K562 (cell line): ENCODE data around the gene PLEKHO2. TPM values are rescaled to one million over a fixed set of nuclear protein-coding genes. Genes with fewer than 3 reads are reported as not detected.
A peak's percentile ranks its signal among the peaks of the same experiment; 100 is the strongest.

Source experiments
- ATAC-seq: fragments of 200-7000 bp; cut with Tn5 transposase; 3 replicates; pipeline ENCODE4 v1.9.1; 2020; ENCODE audit warnings: moderate library complexity
- BruUV-seq: library from RNA; stranded (reverse); fragments of 400-500 nt; replicated peaks from 2 replicates; lab custom pipeline; 2021; lab: Mats Ljungman, UMichigan
- CTCF ChIA-PET: fragments of 300-600 bp; formaldehyde crosslinking; extraction: SDS; loops from one replicate; lab custom pipeline; 2021; ENCODE audit warnings: low intra/inter-chr PET ratio; lab: Yijun Ruan, JAX
- POLR2A ChIA-PET: fragments of 300-600, 350-650 bp; sonication (Branson Sonifier 250); formaldehyde crosslinking; extraction: SDS; loops from one replicate; lab custom pipeline; 2021; ENCODE audit warnings: antibody characterized with exemption, inconsistent platforms; lab: Yijun Ruan, JAX
- DNase-seq, 4 experiments: peaks; one replicate each; pipeline versions ENCODE4 v3.0.0 to v3.0.0-alpha.2; 2011 to 2018; ENCODE audit warnings: low spot score in 3 of 4, mixed read lengths in 3 of 4; ENCODE audit errors: extremely low read depth in 1 of 4
- FAIRE-seq: peaks from 2 replicates; lab custom pipeline; 2011; peaks lifted over from hg19 to GRCh38; lab: Jason Lieb, UNC
- H2AFZ ChIP-seq: 2 replicates; pipeline ENCODE4 v1.6.0; 2011; ENCODE audit warnings: low read depth, low read length, control low read depth, inconsistent platforms
- H3K27ac ChIP-seq: fragments of 200-600 bp; 3 replicates; pipeline ENCODE4 v1.8.0; 2011; ENCODE audit warnings: low read depth, mild to moderate bottlenecking, control low read depth, inconsistent platforms, low read length, moderate library complexity, mixed read lengths; ENCODE audit errors: extremely low read depth
- H3K27me3 ChIP-seq, 2 experiments: fragments of 300-600 bp in 1 of 2; 2 replicates in 1 of 2; 3 replicates in 1 of 2; pipeline versions ENCODE4 v1.6.0 to v1.8.0; 2011; ENCODE audit warnings: inconsistent platforms in 2 of 2, low read length in 2 of 2, mild to moderate bottlenecking in 1 of 2, mixed read lengths in 1 of 2, moderate library complexity in 1 of 2; ENCODE audit not compliant: control insufficient read depth in 2 of 2, insufficient read depth in 2 of 2
- H3K36me3 ChIP-seq: fragments of 300-600 bp; 3 replicates; pipeline ENCODE4 v1.8.0; 2011; ENCODE audit warnings: mild to moderate bottlenecking, low read length, inconsistent platforms; ENCODE audit not compliant: control insufficient read depth, insufficient read depth
- H3K4me1 ChIP-seq, 2 experiments: fragments of 200-600 bp in 1 of 2; replicated peaks in 1 of 2; 2 replicates in 1 of 2; 3 replicates in 1 of 2; pipeline versions ENCODE4 v1.5.1 to v1.8.0; 2011; ENCODE audit warnings: inconsistent platforms in 2 of 2, low read length in 2 of 2, mild to moderate bottlenecking in 1 of 2, mixed read lengths in 1 of 2, moderate library complexity in 1 of 2; ENCODE audit not compliant: control insufficient read depth in 2 of 2, insufficient read depth in 2 of 2
- H3K4me2 ChIP-seq: 2 replicates; pipeline ENCODE4 v1.6.1; 2011; ENCODE audit warnings: low read length, control low read depth, inconsistent platforms, mixed read lengths; ENCODE audit not compliant: insufficient read depth
- H3K4me3 ChIP-seq: fragments of 200-600 bp; sonication (generic), shearing (Covaris generic); 2 replicates; pipeline ENCODE4 v1.5.1; 2016; ENCODE audit warnings: control low read depth, inconsistent platforms
- H3K79me2 ChIP-seq: fragments of 200-600 bp; 3 replicates; pipeline ENCODE4 v1.8.0; 2011; ENCODE audit warnings: low read length, inconsistent platforms; ENCODE audit not compliant: control insufficient read depth, insufficient read depth
- H3K9ac ChIP-seq, 2 experiments: 2 replicates each; pipeline versions ENCODE4 v1.6.0 to v1.6.1; 2011; ENCODE audit warnings: low read depth in 2 of 2, low read length in 2 of 2, control low read depth in 1 of 2, inconsistent platforms in 1 of 2, mild to moderate bottlenecking in 1 of 2, mixed read lengths in 1 of 2; ENCODE audit not compliant: insufficient read depth in 1 of 2
- H3K9me1 ChIP-seq: one replicate; pipeline ENCODE4 v1.6.0; 2011; ENCODE audit warnings: inconsistent platforms, mild to moderate bottlenecking, low read length, moderate library complexity; ENCODE audit not compliant: control insufficient read depth, insufficient read depth
- H3K9me3 ChIP-seq: replicated peaks from 2 replicates; pipeline ENCODE4 v1.5.1; 2011; ENCODE audit warnings: low read depth, low read length, inconsistent platforms; ENCODE audit not compliant: control insufficient read depth, insufficient read depth
- H4K20me1 ChIP-seq: replicated peaks from 2 replicates; pipeline ENCODE4 v1.6.1; 2011; ENCODE audit warnings: low read length, inconsistent platforms, mixed read lengths; ENCODE audit not compliant: control insufficient read depth, insufficient read depth
- FOXA1 ChIP-seq: fragments of 450-650 bp; IDR thresholded peaks from 2 replicates; pipeline ENCODE4 v1.6.1; 2016; ENCODE audit warnings: mild to moderate bottlenecking, borderline replicate concordance
- HOXB6 ChIP-seq: fragments of 250-450 bp; sonication (Bioruptor Pico); IDR thresholded peaks from 2 replicates; pipeline ENCODE4 v1.5.1; 2022; ENCODE audit warnings: mild to moderate bottlenecking, borderline replicate concordance
- POLR3G ChIP-seq: IDR thresholded peaks from 2 replicates; pipeline ENCODE4 v1.6.1; 2011; ENCODE audit not compliant: insufficient read length, insufficient replicate concordance; ENCODE audit errors: extremely low read depth
- PYGO2 ChIP-seq: fragments of 450-650 bp; IDR thresholded peaks from 2 replicates; pipeline ENCODE4 v1.6.1; 2016; ENCODE audit warnings: mild to moderate bottlenecking, missing genetic modification characterization, moderate library complexity, missing compliant biosample characterization
- RREB1 ChIP-seq: fragments of 250-450 bp; sonication (Bioruptor Pico); IDR thresholded peaks from 2 replicates; pipeline ENCODE4 v1.4.0; 2020
- SAP30 ChIP-seq: fragments of 200-600 bp; sonication (generic); IDR thresholded peaks from 2 replicates; pipeline ENCODE4 v1.6.1; 2012; ENCODE audit warnings: borderline replicate concordance, low read depth, mild to moderate bottlenecking, moderate library complexity, low read length, control low read depth, inconsistent platforms; ENCODE audit not compliant: insufficient read depth, poor library complexity, severe bottlenecking
- ZNF639 ChIP-seq, 2 experiments: fragments of 200-800 bp in 1 of 2; sonication (Bioruptor generic) in 1 of 2; sonication (generic) in 1 of 2; formaldehyde crosslinking in 1 of 2; IDR thresholded peaks in 1 of 2; conservative IDR thresholded peaks in 1 of 2; 2 replicates each; pipeline versions ENCODE4 v1.5.0 to v1.6.1; 2016 to 2020; ENCODE audit warnings: missing compliant biosample characterization in 1 of 2, missing genetic modification characterization in 1 of 2, missing genetic modification reagents in 1 of 2
- ZNF717 ChIP-seq: fragments of 250-450 bp; sonication (Bioruptor Pico); IDR thresholded peaks from 2 replicates; pipeline ENCODE4 v1.5.0; 2021
- WGBS: fragments of 100-300 bp; shearing (Covaris generic); methylation state at CpG from one replicate; pipeline ENCODE4 v1.1.6; 2016; ENCODE audit warnings: low coverage, mixed read lengths; ENCODE audit not compliant: insufficient coverage; ENCODE audit errors: missing lambda C conversion rate; 5-methylcytosine and 5-hydroxymethylcytosine counted together
- in situ Hi-C: fragments of 300-500 bp; cut with MboI; formaldehyde crosslinking; loops from 4 replicates; pipeline ENCODE4 v1.15.0; 2018; ENCODE audit warnings: inconsistent platforms, mixed read lengths
- intact Hi-C: fragments of 100-400 bp; cut with micrococcal nuclease; formaldehyde crosslinking; loops from 2 replicates; pipeline ENCODE4 v1.14.2; 2022
- polyA plus RNA-seq, 8 experiments: library from polyadenylated mRNA; depleted of rRNA in 4 of 8; stranded (reverse) in 5 of 8; unstranded in 3 of 8; fragments of >200 nt; fragmentation: Nextera tagmentation in 2 of 8; fragmentation: Illumina TruSeq in 1 of 8; extraction: Ambion mirVana in 2 of 8; extraction: Trizol in 1 of 8; gene quantifications; 2 replicates each; pipeline versions ENCODE4 v1.2.1 to v1.2.3, GENCODE V29; 2011 to 2014; ENCODE audit warnings: inconsistent platforms in 1 of 8, missing spikeins in 1 of 8
- total RNA-seq, 7 experiments: library from RNA; depleted of rRNA in 6 of 7; stranded (reverse); fragments of >200 nt in 6 of 7; fragmentation: Illumina TruSeq in 2 of 7; extraction: Trizol in 2 of 7; gene quantifications; 2 replicates each; pipeline versions ENCODE4 v1.2.1 to v1.2.3, GENCODE V29; 2011 to 2021; ENCODE audit warnings: low replicate concordance in 1 of 7

PLEKHO2 gene
- total and polyA plus RNA-seq, 9 of the 15 experiments (the other 6 are each of a cell fraction or from before 2014, with no cell fraction given) = 0.24 to 8.8 (median 5.5) TPM

- ATAC-seq = no peak
- no peaks in the 10 kb centered on the region for H3K27me3 ChIP-seq
- H3K9ac ChIP-seq = no peak overlapping the region
- TF ChIP-seq RREB1 (CRISPR knock-in tag) = no peak
- no peak for TF ChIP-seq FOXA1
- no peak for TF ChIP-seq SAP30
- TF ChIP-seq ZNF639 (CRISPR knock-in tag; conservative IDR thresholded peaks at IDR 0.05 in 1 of 2, IDR thresholded peaks at IDR 0.05 in 1 of 2) = no peak
- no peak for TF ChIP-seq HOXB6 (CRISPR knock-in tag)
- TF ChIP-seq ZNF717 (CRISPR knock-in tag) = no peak
- no peak for TF ChIP-seq POLR3G
- no peak for TF ChIP-seq PYGO2
- peak overlapping the region; percentile 93 for H2AFZ ChIP-seq
- POLR2A ChIA-PET = interaction anchor here (0.7 to 1.6 kb wide), 4 partner anchors 10 to 412 kb away, joined by 3 to 7 read pairs (median 3); partner anchors contain the start of gene RNU5B-1
- no peak overlapping the region for H3K4me2 ChIP-seq
- WGBS = 87% methylated on average over 8 of the region's 8 CpGs
- intact Hi-C loops = no loop called here
- H3K79me2 ChIP-seq = no peaks in the 10 kb centered on the region
- H3K9me1 ChIP-seq = no peaks in the 10 kb centered on the region
- CTCF ChIA-PET = no interaction called here
- no peak overlapping the region for H3K4me3 ChIP-seq
- in situ Hi-C loops = no loop called here
- no peak for FAIRE-seq
- no peak overlapping the region for H3K27ac ChIP-seq
- BruUV-seq = no TSS peak
- no peaks in the 10 kb centered on the region for H3K36me3 ChIP-seq
- no peaks in the 10 kb centered on the region for H4K20me1 ChIP-seq
- no peaks in the 10 kb centered on the region for H3K9me3 ChIP-seq
- no peak for DNase-seq
- peaks cover 29 to 30% of the 10 kb centered on the region in 2 experiments for H3K4me1 ChIP-seq
Measured at GRCh38 chr15:64892847-64893403, 51.2 kb downstream of the PLEKHO2 start.
